Measurements from ENCODE around the gene SPNS2.

Gene SPNS2

GRCh38 chr17:4551796-4552525 is 53.3 kb downstream of the SPNS2 start:
- Histone ChIP-seq H3K4me1 (ENCODE audit: control insufficient read depth, low read depth, low read length) (peaks cover 13% of the 10 kb centered on the region), H3K9ac (ENCODE audit: low read length) (no peak overlapping the region), H3K27ac (ENCODE audit: low read length) (no peak overlapping the region), H3K27me3 (ENCODE audit: control insufficient read depth, insufficient read depth, low read length) (no peaks in the 10 kb centered on the region), H3K4me3 (ENCODE audit: low read length) (no peak overlapping the region), H3K36me3 (ENCODE audit: control insufficient read depth, low read depth, low read length) (peaks cover 67% of the 10 kb centered on the region), H3K9me3 (ENCODE audit: control insufficient read depth, low read depth, low read length) (no peaks in the 10 kb centered on the region)

DNA sequence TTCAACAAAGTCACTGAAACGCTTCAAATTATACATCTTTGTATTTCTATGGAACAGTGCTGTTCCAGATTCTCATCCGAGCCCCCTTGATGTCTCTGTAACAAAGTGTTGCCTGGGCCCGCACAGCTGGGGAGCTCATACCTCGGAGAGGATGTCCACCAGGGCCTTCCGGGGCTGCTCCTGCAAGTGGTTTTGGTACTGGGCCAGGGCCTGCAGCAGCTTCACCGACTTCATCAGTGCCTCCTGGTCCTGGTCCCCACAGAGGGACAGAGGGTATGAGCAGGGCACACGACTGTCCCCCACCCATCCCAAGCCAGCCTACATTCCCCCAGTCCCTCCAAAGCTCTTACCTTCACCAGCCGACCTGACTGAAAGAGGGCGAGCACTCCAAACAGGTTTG is 55.0 kb downstream of the SPNS2 start:
- Histone ChIP-seq H3K9me3 (ENCODE audit: control insufficient read depth, low read depth, low read length) (no peaks in the 10 kb centered on the region), H3K4me3 (ENCODE audit: low read length) (peak overlapping the region; percentile 93), H3K9ac (ENCODE audit: low read length) (peak overlapping the region; percentile 90), H3K27ac (ENCODE audit: low read length) (no peak overlapping the region), H3K4me1 (ENCODE audit: control insufficient read depth, low read depth, low read length) (peaks cover 13% of the 10 kb centered on the region), H3K36me3 (ENCODE audit: control insufficient read depth, low read depth, low read length) (peaks cover 50% of the 10 kb centered on the region), H3K27me3 (ENCODE audit: control insufficient read depth, insufficient read depth, low read length) (no peaks in the 10 kb centered on the region)

DNA sequence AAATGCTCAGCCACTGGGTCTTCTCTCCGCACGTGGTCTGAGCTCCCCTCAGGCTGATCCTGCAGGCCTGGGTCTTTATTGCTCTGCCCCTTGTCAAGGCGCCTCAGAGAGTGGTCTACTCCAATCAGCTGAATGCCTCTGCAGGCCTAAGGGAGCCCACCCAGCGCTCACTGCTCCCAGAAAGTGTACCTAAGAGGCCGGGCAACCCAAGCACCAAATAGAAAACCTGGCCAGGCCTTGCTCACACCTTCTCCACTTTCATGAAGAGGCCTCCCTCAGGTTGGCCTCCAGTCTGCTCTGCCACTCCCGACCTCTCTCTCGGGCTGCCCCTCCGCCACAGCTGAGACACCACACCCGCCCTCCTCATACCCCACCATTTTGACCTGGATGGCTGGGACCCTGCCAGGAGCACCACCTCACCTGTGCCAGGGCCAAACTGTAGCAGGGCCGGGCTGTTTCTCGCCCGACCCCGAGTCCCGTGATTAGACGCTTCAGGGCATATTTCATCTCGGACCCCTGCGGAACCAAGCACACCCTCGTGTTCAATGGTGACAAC is 55.8 kb downstream of the SPNS2 start:
- no peak overlapping the region for H3K27ac ChIP-seq (ENCODE audit: low read length)
- H3K9me3 ChIP-seq (ENCODE audit: control insufficient read depth, low read depth, low read length) = no peaks in the 10 kb centered on the region
- peak overlapping the region; percentile 93 for H3K4me3 ChIP-seq (ENCODE audit: low read length)
- no peaks in the 10 kb centered on the region for H3K27me3 ChIP-seq (ENCODE audit: control insufficient read depth, insufficient read depth, low read length)
- peaks cover 13% of the 10 kb centered on the region for H3K4me1 ChIP-seq (ENCODE audit: control insufficient read depth, low read depth, low read length)
- H3K36me3 ChIP-seq (ENCODE audit: control insufficient read depth, low read depth, low read length) = peaks cover 41% of the 10 kb centered on the region
- peak overlapping the region; percentile 90 for H3K9ac ChIP-seq (ENCODE audit: low read length)

- peak within 1 kb of the TSS; percentile 93 for H3K4me3 ChIP-seq (ENCODE audit: low read length)
- H3K4me1 ChIP-seq (ENCODE audit: control insufficient read depth, low read depth, low read length) = peaks cover 13% of the 10 kb centered on the region
- H3K27me3 ChIP-seq (ENCODE audit: control insufficient read depth, insufficient read depth, low read length) = no peaks in the 10 kb centered on the region
- H3K9ac ChIP-seq (ENCODE audit: low read length) = peak within 1 kb of the TSS; percentile 90
- H3K9me3 ChIP-seq (ENCODE audit: control insufficient read depth, low read depth, low read length) = no peaks in the 10 kb centered on the region
- H3K36me3 ChIP-seq (ENCODE audit: control insufficient read depth, low read depth, low read length) = peaks cover 34% of the 10 kb centered on the region
- peak within 1 kb of the TSS; percentile 22 for H3K27ac ChIP-seq (ENCODE audit: low read length)
Observed at GRCh38 chr17:4554997-4555799, 56.5 kb downstream of the SPNS2 start, which contains the start of gene MYBBP1A. Gene MYBBP1A (minus strand): TSS chr17:4555384. CDS start chr17:4555324, 60 bp downstream.

GRCh38 chr17:4555873-4556759 is 57.4 kb downstream of the SPNS2 start:
- H3K9me3 ChIP-seq (ENCODE audit: control insufficient read depth, low read depth, low read length) = no peaks in the 10 kb centered on the region
- H3K4me1 ChIP-seq (ENCODE audit: control insufficient read depth, low read depth, low read length) = peaks cover 13% of the 10 kb centered on the region
- peak overlapping the region; percentile 90 for H3K9ac ChIP-seq (ENCODE audit: low read length)
- peak overlapping the region; percentile 22 for H3K27ac ChIP-seq (ENCODE audit: low read length)
- peaks cover 25% of the 10 kb centered on the region for H3K36me3 ChIP-seq (ENCODE audit: control insufficient read depth, low read depth, low read length)
- no peaks in the 10 kb centered on the region for H3K27me3 ChIP-seq (ENCODE audit: control insufficient read depth, insufficient read depth, low read length)
- peak overlapping the region; percentile 93 for H3K4me3 ChIP-seq (ENCODE audit: low read length)

- no peak overlapping the region for H3K9ac ChIP-seq (ENCODE audit: low read length)
- H3K27me3 ChIP-seq (ENCODE audit: control insufficient read depth, insufficient read depth, low read length) = no peaks in the 10 kb centered on the region
- peaks cover 13% of the 10 kb centered on the region for H3K4me1 ChIP-seq (ENCODE audit: control insufficient read depth, low read depth, low read length)
- H3K36me3 ChIP-seq (ENCODE audit: control insufficient read depth, low read depth, low read length) = peaks cover 19% of the 10 kb centered on the region
- H3K4me3 ChIP-seq (ENCODE audit: low read length) = no peak overlapping the region
- H3K27ac ChIP-seq (ENCODE audit: low read length) = no peak overlapping the region
- no peaks in the 10 kb centered on the region for H3K9me3 ChIP-seq (ENCODE audit: control insufficient read depth, low read depth, low read length)
Observed at GRCh38 chr17:4556996-4557395, 58.3 kb downstream of the SPNS2 start.

DNA sequence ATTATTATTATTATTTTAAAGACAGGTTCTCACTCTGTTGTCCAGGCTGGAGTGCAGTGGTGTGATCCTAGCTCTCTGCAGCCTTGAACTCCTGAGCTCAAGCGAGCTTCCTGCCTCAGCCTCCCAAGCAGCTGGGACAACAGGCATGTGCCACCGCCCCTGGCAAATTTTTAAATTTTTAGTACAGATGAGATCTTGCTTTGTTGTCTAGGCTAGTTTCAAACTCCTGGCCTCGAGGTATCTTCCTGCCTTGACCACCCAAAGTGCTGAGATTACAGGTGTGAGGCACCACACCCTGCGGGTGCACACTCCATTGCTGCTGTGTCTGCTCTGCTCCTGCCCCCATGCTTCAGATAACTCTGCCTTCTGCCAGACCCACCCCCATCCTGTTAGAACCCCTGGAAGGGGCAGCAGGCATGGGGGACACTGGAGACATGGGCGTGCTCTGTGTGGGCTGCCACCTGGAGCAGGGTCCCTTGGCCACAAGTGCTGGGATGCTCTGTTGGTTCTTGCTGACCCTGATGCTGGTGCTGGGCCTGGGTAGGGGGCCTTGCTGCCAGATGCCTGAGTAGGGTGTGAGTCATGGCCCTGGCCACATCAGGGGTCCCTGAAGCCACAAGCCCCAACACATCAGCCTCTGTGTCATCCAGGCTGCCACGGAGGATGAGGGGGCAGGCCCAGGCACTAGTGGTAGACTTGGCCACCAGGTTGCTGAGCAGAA is 59.1 kb downstream of the SPNS2 start:
- H3K9me3 ChIP-seq (ENCODE audit: control insufficient read depth, low read depth, low read length) = no peaks in the 10 kb centered on the region
- no peak overlapping the region for H3K9ac ChIP-seq (ENCODE audit: low read length)
- no peak overlapping the region for H3K4me3 ChIP-seq (ENCODE audit: low read length)
- H3K4me1 ChIP-seq (ENCODE audit: control insufficient read depth, low read depth, low read length) = peaks cover 13% of the 10 kb centered on the region
- H3K27ac ChIP-seq (ENCODE audit: low read length) = no peak overlapping the region
- no peaks in the 10 kb centered on the region for H3K27me3 ChIP-seq (ENCODE audit: control insufficient read depth, insufficient read depth, low read length)
- H3K36me3 ChIP-seq (ENCODE audit: control insufficient read depth, low read depth, low read length) = peaks cover 11% of the 10 kb centered on the region

- Histone ChIP-seq H3K4me1 (ENCODE audit: control insufficient read depth, low read depth, low read length) (peaks cover 13% of the 10 kb centered on the region), H3K9ac (ENCODE audit: low read length) (no peak overlapping the region), H3K27ac (ENCODE audit: low read length) (no peak overlapping the region), H3K27me3 (ENCODE audit: control insufficient read depth, insufficient read depth, low read length) (no peaks in the 10 kb centered on the region), H3K36me3 (ENCODE audit: control insufficient read depth, low read depth, low read length) (peaks cover 5% of the 10 kb centered on the region), H3K9me3 (ENCODE audit: control insufficient read depth, low read depth, low read length) (no peaks in the 10 kb centered on the region), H3K4me3 (ENCODE audit: low read length) (no peak overlapping the region)
Observed at GRCh38 chr17:4558347-4558971, 59.8 kb downstream of the SPNS2 start.

DNA sequence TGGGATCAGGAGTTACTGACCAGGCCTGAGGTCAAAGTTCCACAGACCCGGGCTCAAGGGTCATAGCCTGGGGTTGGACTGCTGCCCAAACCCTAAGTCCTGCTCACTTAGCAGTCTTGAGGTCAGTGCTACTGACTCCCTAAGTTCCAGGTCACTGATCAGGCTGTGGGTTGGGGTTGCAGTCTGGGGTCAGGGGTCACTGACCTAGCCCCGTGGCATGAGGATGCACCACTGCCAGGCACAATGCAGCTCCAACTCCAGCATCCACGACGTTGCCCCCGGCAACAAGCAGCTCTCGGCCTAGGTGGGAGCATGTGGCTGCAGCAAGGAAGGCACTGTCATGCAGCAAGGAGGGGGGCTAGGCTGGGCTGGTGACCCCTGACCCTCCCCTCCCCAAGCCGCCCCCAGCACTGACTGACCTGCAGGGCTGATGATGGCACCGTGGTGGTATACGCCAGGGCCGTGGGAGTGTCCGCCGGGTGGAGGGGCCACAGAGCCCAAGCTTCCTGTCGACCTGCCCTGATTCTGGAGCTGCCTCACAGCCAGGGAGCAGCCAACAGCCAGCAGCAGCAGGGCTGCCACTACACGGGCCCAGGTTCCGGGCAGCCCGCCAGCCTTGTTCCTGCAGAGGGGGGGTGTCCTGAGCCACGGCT is 60.6 kb downstream of the SPNS2 start:
- Histone ChIP-seq H3K9me3 (ENCODE audit: control insufficient read depth, low read depth, low read length) (no peaks in the 10 kb centered on the region), H3K4me1 (ENCODE audit: control insufficient read depth, low read depth, low read length) (peaks cover 9% of the 10 kb centered on the region), H3K9ac (ENCODE audit: low read length) (no peak overlapping the region), H3K36me3 (ENCODE audit: control insufficient read depth, low read depth, low read length) (no peaks in the 10 kb centered on the region), H3K27ac (ENCODE audit: low read length) (no peak overlapping the region), H3K27me3 (ENCODE audit: control insufficient read depth, insufficient read depth, low read length) (no peaks in the 10 kb centered on the region), H3K4me3 (ENCODE audit: low read length) (no peak overlapping the region)

DNA sequence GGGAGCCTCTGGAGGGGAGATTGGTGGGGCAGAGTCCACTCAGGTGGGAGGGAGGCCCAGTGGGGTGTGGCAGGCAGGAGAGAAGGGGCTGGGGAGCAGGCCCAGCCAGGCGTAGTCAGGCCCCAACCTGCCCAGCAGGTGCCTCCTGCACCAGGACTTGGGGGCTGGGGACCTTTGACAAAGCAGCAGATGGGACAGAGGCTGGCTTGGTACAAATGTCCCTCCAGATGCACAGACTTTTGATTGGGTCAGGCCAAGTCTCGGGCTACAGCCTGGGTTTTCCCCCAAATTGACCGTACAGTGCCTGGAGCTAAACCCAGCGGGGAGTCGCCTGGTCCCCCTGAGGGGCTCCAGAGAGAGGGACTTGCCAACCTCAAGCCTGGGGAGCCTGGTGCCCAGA is 61.3 kb downstream of the SPNS2 start:
- Histone ChIP-seq H3K4me1 (ENCODE audit: control insufficient read depth, low read depth, low read length) (peaks cover 8% of the 10 kb centered on the region), H3K9ac (ENCODE audit: low read length) (no peak overlapping the region), H3K27ac (ENCODE audit: low read length) (no peak overlapping the region), H3K9me3 (ENCODE audit: control insufficient read depth, low read depth, low read length) (no peaks in the 10 kb centered on the region), H3K36me3 (ENCODE audit: control insufficient read depth, low read depth, low read length) (no peaks in the 10 kb centered on the region), H3K27me3 (ENCODE audit: control insufficient read depth, insufficient read depth, low read length) (no peaks in the 10 kb centered on the region), H3K4me3 (ENCODE audit: low read length) (no peak overlapping the region)

Measured in iPS-18a (cell line).